Measurements from ENCODE around the gene TFRC.
"Not testable (repeated sequence)": the region's sequence is repeated elsewhere in the genome, so short reads cannot be mapped to it uniquely, and the experiment has no call there.

Gene TFRC

GRCh38 chr3:196081834-196082618 is at the start of gene TFRC:
TSS of gene TFRC (minus strand) at chr3:196082090. CDS start at chr3:196077099, 4,991 bp downstream.
- peak; percentile 100 for DNase-seq (ENCODE audit: low spot score)

GRCh38 chr3:196128172-196128843 is 46.4 kb upstream of the TFRC start:
- DNase-seq (ENCODE audit: low spot score) = no peak

- DNase-seq (ENCODE audit: low spot score) = no peak
Measured at GRCh38 chr3:196127308-196128040, 45.6 kb upstream of the TFRC start.

GRCh38 chr3:196124608-196125007 is 42.7 kb upstream of the TFRC start:
- no peak for DNase-seq (ENCODE audit: low spot score)

GRCh38 chr3:196122688-196123046 is 40.8 kb upstream of the TFRC start:
- DNase-seq (ENCODE audit: low spot score) = no peak

GRCh38 chr3:196122021-196122687 is 40.3 kb upstream of the TFRC start:
- no peak for DNase-seq (ENCODE audit: low spot score)

GRCh38 chr3:196121066-196121465 is 39.2 kb upstream of the TFRC start:
- no peak for DNase-seq (ENCODE audit: low spot score)

- no peak for DNase-seq (ENCODE audit: low spot score)
Measured at GRCh38 chr3:196120291-196120951, 38.5 kb upstream of the TFRC start.

GRCh38 chr3:196117809-196118208 is 35.9 kb upstream of the TFRC start:
- DNase-seq (ENCODE audit: low spot score) = no peak

GRCh38 chr3:196115678-196116083 is 33.8 kb upstream of the TFRC start:
- no peak for DNase-seq (ENCODE audit: low spot score)

- no peak for DNase-seq (ENCODE audit: low spot score)
Measured at GRCh38 chr3:196111939-196112386, 30.1 kb upstream of the TFRC start.

- DNase-seq (ENCODE audit: low spot score) = no peak
Measured at GRCh38 chr3:196108075-196108743, 26.3 kb upstream of the TFRC start.

- DNase-seq (ENCODE audit: low spot score) = not testable (repeated sequence)
Measured at GRCh38 chr3:196104707-196105106, 22.8 kb upstream of the TFRC start.

GRCh38 chr3:196098365-196098980 is 16.6 kb upstream of the TFRC start:
- DNase-seq (ENCODE audit: low spot score) = not testable (repeated sequence)

- no peak for DNase-seq (ENCODE audit: low spot score)
Measured at GRCh38 chr3:196097373-196098154, 15.7 kb upstream of the TFRC start.

GRCh38 chr3:196096382-196096953 is 14.6 kb upstream of the TFRC start:
- DNase-seq (ENCODE audit: low spot score) = no peak

- no peak for DNase-seq (ENCODE audit: low spot score)
Measured at GRCh38 chr3:196093317-196094111, 11.6 kb upstream of the TFRC start.

- no peak for DNase-seq (ENCODE audit: low spot score)
Measured at GRCh38 chr3:196087906-196088305, 6.0 kb upstream of the TFRC start.

- DNase-seq (ENCODE audit: low spot score) = no peak
Measured at GRCh38 chr3:196082619-196082971, 705 bp upstream of the TFRC start.
